Naive thymus-derived CD4-positive, alpha-beta T cell (primary cell): ENCODE data around the gene SEC31B. TPM values are rescaled to one million over a fixed set of nuclear protein-coding genes. Genes with fewer than 3 reads are reported as not detected.

Experiments used
- ATAC-seq: fragments of 150-1000 bp; cut with Tn5 transposase; 2 replicates; pipeline ENCODE4 v1.10.0; 2021; ENCODE audit warnings: mild to moderate bottlenecking, moderate library complexity
- CTCF ChIA-PET: fragments of 350-600 bp; sonication (Branson Sonifier 250); formaldehyde crosslinking; loops from one replicate; lab custom pipeline; 2021; ENCODE audit warnings: antibody characterized with exemption; lab: Charles Lee
- POLR2A ChIA-PET: fragments of 350-600 bp; sonication (Branson Sonifier 250); formaldehyde crosslinking; loops from one replicate; lab custom pipeline; 2021; ENCODE audit warnings: antibody characterized with exemption, inconsistent platforms; lab: Charles Lee
- DNase-seq, 9 donors: peaks; one replicate each; pipeline versions ENCODE4 v3.0.0 to v3.0.0-alpha.2; 2020 to 2022; ENCODE audit warnings: mixed read lengths in 1 of 9
- H3K27ac ChIP-seq: one replicate; pipeline ENCODE4 v1.7.0; 2013; ENCODE audit warnings: mild to moderate bottlenecking, low read depth, low read length, moderate library complexity
- H3K27me3 ChIP-seq, 2 donors: one replicate each; pipeline ENCODE4 v1.7.0; 2013; ENCODE audit warnings: low read length in 2 of 2, mild to moderate bottlenecking in 2 of 2, moderate library complexity in 2 of 2; ENCODE audit not compliant: control insufficient read depth in 2 of 2, insufficient read depth in 2 of 2
- H3K36me3 ChIP-seq, 3 experiments: 1 replicate in 2 of 3; 2 replicates in 1 of 3; pipeline ENCODE4 v1.7.0; 2013; ENCODE audit warnings: low read length in 3 of 3, mild to moderate bottlenecking in 3 of 3, moderate library complexity in 1 of 3; ENCODE audit not compliant: insufficient read depth in 3 of 3, control insufficient read depth in 2 of 3
- H3K4me1 ChIP-seq, 2 donors: one replicate each; pipeline ENCODE4 v1.7.0; 2013; ENCODE audit warnings: low read length in 2 of 2, mild to moderate bottlenecking in 2 of 2, moderate library complexity in 1 of 2; ENCODE audit not compliant: control insufficient read depth in 2 of 2, insufficient read depth in 2 of 2
- H3K4me3 ChIP-seq: 2 replicates; pipeline ENCODE4 v1.7.0; 2013; ENCODE audit warnings: mild to moderate bottlenecking, low read length
- H3K9me3 ChIP-seq, 3 experiments: 1 replicate in 2 of 3; 2 replicates in 1 of 3; pipeline ENCODE4 v1.7.0; 2013; ENCODE audit warnings: low read length in 3 of 3; ENCODE audit not compliant: control insufficient read depth in 2 of 3
- H3K27ac Mint-ChIP-seq, 9 donors: one replicate each; pipeline ENCODE4 v1.8.0; 2020 to 2022; ENCODE audit warnings: mixed read lengths in 9 of 9, mild to moderate bottlenecking in 8 of 9, moderate library complexity in 5 of 9, inconsistent platforms in 2 of 9
- H3K27me3 Mint-ChIP-seq, 5 donors: one replicate each; pipeline ENCODE4 v1.8.0; 2021 to 2022; ENCODE audit warnings: mixed read lengths in 5 of 5, mild to moderate bottlenecking in 1 of 5
- H3K36me3 Mint-ChIP-seq, 5 donors: one replicate each; pipeline ENCODE4 v1.8.0; 2020 to 2022; ENCODE audit warnings: mixed read lengths in 5 of 5, mild to moderate bottlenecking in 3 of 5, inconsistent platforms in 1 of 5
- H3K4me1 Mint-ChIP-seq, 7 donors: one replicate each; pipeline ENCODE4 v1.8.0; 2020 to 2022; ENCODE audit warnings: mixed read lengths in 7 of 7, mild to moderate bottlenecking in 3 of 7, inconsistent platforms in 1 of 7
- H3K4me3 Mint-ChIP-seq, 10 donors: one replicate each; pipeline ENCODE4 v1.8.0; 2020 to 2022; ENCODE audit warnings: mild to moderate bottlenecking in 10 of 10, mixed read lengths in 10 of 10, moderate library complexity in 6 of 10, inconsistent platforms in 2 of 10
- H3K9me3 Mint-ChIP-seq, 11 donors: one replicate each; pipeline ENCODE4 v1.8.0; 2020 to 2022; ENCODE audit warnings: mixed read lengths in 11 of 11, mild to moderate bottlenecking in 4 of 11, inconsistent platforms in 1 of 11, moderate library complexity in 1 of 11
- intact Hi-C, 2 donors: fragments of 100-400 bp; cut with micrococcal nuclease; formaldehyde crosslinking; loops; one replicate each; pipeline ENCODE4 v1.15.1; 2023
- polyA plus RNA-seq, 2 donors: library from polyadenylated mRNA; unstranded; fragments of 300-500 nt; fragmentation: Illumina TruSeq; gene quantifications; one replicate each; pipeline ENCODE4 v1.2.3, GENCODE V29; 2021
- total RNA-seq, 6 experiments: library from RNA in 5 of 6; stranded (reverse) in 5 of 6; gene quantifications; 1 replicate in 5 of 6; 2 replicates in 1 of 6; pipeline ENCODE4 v1.2.3 and lab custom pipeline; 2021 to 2026

Gene SEC31B
- total and polyA plus RNA-seq, 7 experiments from 2014 or later = 1.1 to 295 (median 63.1) TPM

DNA sequence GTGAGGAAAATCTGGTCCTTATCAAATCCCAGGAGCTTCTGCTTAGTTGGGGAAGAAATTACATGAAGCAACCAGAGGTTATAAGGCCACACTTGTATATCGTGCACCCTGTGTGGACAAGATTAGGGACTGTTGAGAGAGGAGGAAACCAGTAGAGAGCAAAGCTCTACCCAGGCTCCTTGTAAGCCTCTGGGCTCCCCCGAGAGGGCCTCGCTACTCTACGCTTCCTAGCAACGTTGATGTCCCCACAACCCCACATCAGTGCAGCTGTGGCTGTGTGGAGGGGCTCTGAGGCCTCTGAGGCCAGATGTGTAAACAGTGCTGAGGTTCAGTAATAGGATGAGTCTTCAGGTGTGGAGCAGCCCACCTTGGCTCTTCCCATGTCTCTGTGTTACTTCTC, 32.1 kb upstream of the SEC31B start:
- H3K4me1 Mint-ChIP-seq = peaks cover 0 to 12% (median 0%) of the 10 kb centered on the region in 7 donors
- no peak for DNase-seq

GRCh38 chr10:100551196-100551595, 31.5 kb upstream of the SEC31B start:
- DNase-seq (no peak), ATAC-seq (peak; percentile 45)
- Mint-ChIP-seq H3K36me3 (peaks cover 18 to 52% (median 31%) of the 10 kb centered on the region in 5 donors), H3K27me3 (no peaks in the 10 kb centered on the region), H3K27ac (peak overlapping the region in 1 of 9 donors; percentile 39), H3K4me3 (no peak overlapping the region), H3K4me1 (peaks cover 0 to 12% (median 0%) of the 10 kb centered on the region in 7 donors), H3K9me3 (no peaks in the 10 kb centered on the region)
- no peaks in the 10 kb centered on the region for H3K27me3 ChIP-seq
- peaks cover 0 to 61% (median 12%) of the 10 kb centered on the region in 3 experiments for H3K36me3 ChIP-seq
- H3K4me3 ChIP-seq = no peak overlapping the region
- CTCF ChIA-PET = interaction anchor here (1.2 kb wide), 1 partner anchor 14 kb away, joined by 3 read pairs; no protein-coding TSS in a partner anchor
- no peaks in the 10 kb centered on the region for H3K4me1 ChIP-seq
- intact Hi-C loops = no loop called here
- no peak overlapping the region for H3K27ac ChIP-seq
- POLR2A ChIA-PET = no interaction called here
- no peaks in the 10 kb centered on the region for H3K9me3 ChIP-seq

More for the DNA sequence above, 32.1 kb upstream of the SEC31B start:
- Mint-ChIP-seq H3K4me3 (no peak overlapping the region), H3K27ac (peak overlapping the region in 1 of 9 donors; percentile 49), H3K9me3 (no peaks in the 10 kb centered on the region), H3K27me3 (no peaks in the 10 kb centered on the region), H3K36me3 (peaks cover 16 to 48% (median 27%) of the 10 kb centered on the region in 5 donors)
- Histone ChIP-seq H3K36me3 (peaks cover 0 to 58% (median 12%) of the 10 kb centered on the region in 3 experiments), H3K4me1 (no peaks in the 10 kb centered on the region), H3K27me3 (no peaks in the 10 kb centered on the region), H3K27ac (no peak overlapping the region), H3K9me3 (no peaks in the 10 kb centered on the region), H3K4me3 (no peak overlapping the region)
- ChIA-PET POLR2A (no interaction called here), CTCF (interaction anchor here (1.2 to 1.3 kb wide), 2 partner anchors 10 to 15 kb away, joined by 3 read pairs; no protein-coding TSS in a partner anchor)
- no peak for ATAC-seq
- intact Hi-C loops = no loop called here

- ATAC-seq (no peak), DNase-seq (no peak)
- peaks cover 6 to 93% (median 32%) of the 10 kb centered on the region in 3 experiments for H3K36me3 ChIP-seq
- no peak overlapping the region for H3K27ac ChIP-seq
- ChIA-PET CTCF (interaction anchor here (1.3 kb wide), 1 partner anchor 16 kb away, joined by 3 read pairs; no protein-coding TSS in a partner anchor), POLR2A (interaction anchor here (0.6 to 0.7 kb wide), 2 partner anchors 9 to 20 kb away, joined by 3 to 4 read pairs; partner anchors contain the start of gene HIF1AN)
- Mint-ChIP-seq H3K9me3 (no peaks in the 10 kb centered on the region), H3K4me3 (no peak overlapping the region), H3K27ac (no peak overlapping the region), H3K4me1 (peaks cover 5 to 17% (median 10%) of the 10 kb centered on the region in 7 donors), H3K27me3 (no peaks in the 10 kb centered on the region), H3K36me3 (peaks cover 26 to 81% (median 32%) of the 10 kb centered on the region in 5 donors)
- no peak overlapping the region for H3K4me3 ChIP-seq
- no peaks in the 10 kb centered on the region for H3K27me3 ChIP-seq
- H3K9me3 ChIP-seq = no peaks in the 10 kb centered on the region
- H3K4me1 ChIP-seq = no peaks in the 10 kb centered on the region
- intact Hi-C loops = no loop called here
Observed at GRCh38 chr10:100544950-100545349, 25.3 kb upstream of the SEC31B start.

- Histone ChIP-seq H3K27ac (no peak overlapping the region), H3K4me1 (peaks cover 24 to 27% of the 10 kb centered on the region in 2 donors), H3K4me3 (no peak overlapping the region), H3K36me3 (peaks cover 6 to 34% (median 10%) of the 10 kb centered on the region in 3 experiments), H3K9me3 (no peaks in the 10 kb centered on the region), H3K27me3 (no peaks in the 10 kb centered on the region)
- ATAC-seq = no peak
- peaks cover 6 to 27% (median 11%) of the 10 kb centered on the region in 7 donors for H3K4me1 Mint-ChIP-seq
- intact Hi-C loops = loop anchor here (5.0 to 10.0 kb wide), 5 partner anchors 250 to 1050 kb away; partner anchors contain the start of genes BTRC (in 2 of the 2), BLOC1S2 (in 1 of the 2), COX15 (in 1 of the 2) and CUTC (in 1 of the 2)
- ChIA-PET POLR2A (no interaction called here), CTCF (interaction anchor here (2.0 kb wide), 1 partner anchor 10 kb away, joined by 4 read pairs; no protein-coding TSS in a partner anchor)
- no peak for DNase-seq
- peak overlapping the region in 5 of 10 donors; percentile 12 to 73 (median 56) for H3K4me3 Mint-ChIP-seq
- H3K27me3 Mint-ChIP-seq = no peaks in the 10 kb centered on the region
- peak overlapping the region in 4 of 9 donors; percentile 1 to 52 (median 22) for H3K27ac Mint-ChIP-seq
- peaks cover 5 to 27% (median 13%) of the 10 kb centered on the region in 5 donors for H3K36me3 Mint-ChIP-seq
- H3K9me3 Mint-ChIP-seq = no peaks in the 10 kb centered on the region
Observed at GRCh38 chr10:100537475-100537874, 17.8 kb upstream of the SEC31B start.

DNA sequence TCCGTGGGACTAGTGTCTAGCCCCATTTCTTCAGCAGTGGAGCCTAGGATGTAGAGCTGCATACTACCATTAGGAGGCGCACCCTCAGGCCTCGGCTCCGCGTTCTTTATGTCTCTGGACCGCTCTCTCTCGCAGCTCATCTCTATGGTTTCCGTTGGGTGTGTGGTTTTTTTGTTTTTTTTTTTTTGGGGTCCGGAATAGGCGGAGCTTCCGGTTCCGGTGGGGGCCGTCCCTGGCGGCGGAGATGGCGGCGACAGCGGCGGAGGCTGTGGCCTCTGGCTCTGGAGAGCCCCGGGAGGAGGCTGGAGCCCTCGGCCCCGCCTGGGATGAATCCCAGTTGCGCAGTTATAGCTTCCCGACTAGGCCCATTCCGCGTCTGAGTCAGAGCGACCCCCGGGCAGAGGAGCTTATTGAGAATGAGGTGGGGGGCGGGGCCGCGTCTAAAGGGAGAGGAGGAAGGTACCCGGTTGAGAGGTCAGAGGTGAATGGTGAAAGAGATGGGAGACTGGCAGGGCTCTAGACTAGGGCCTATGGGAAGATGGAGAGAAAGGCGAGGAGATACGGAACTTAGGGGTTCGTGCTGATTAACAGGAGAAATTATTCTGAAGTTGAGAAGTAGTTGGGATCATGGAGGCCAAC, 16.2 kb upstream of the SEC31B start, which contains the start of gene HIF1AN:
Gene HIF1AN (plus strand): TSS at position 229 of the 639 bp plus-strand sequence. CDS start 16 bp downstream, at position 245.
- peaks cover 0 to 29% (median 10%) of the 10 kb centered on the region in 7 donors for H3K4me1 Mint-ChIP-seq
- no peaks in the 10 kb centered on the region for H3K9me3 ChIP-seq
- H3K27me3 ChIP-seq = no peaks in the 10 kb centered on the region
- H3K36me3 ChIP-seq = peaks cover 5 to 23% (median 6%) of the 10 kb centered on the region in 3 experiments
- peak within 1 kb of the TSS; percentile 73 for H3K4me3 ChIP-seq
- no peaks in the 10 kb centered on the region for H3K27me3 Mint-ChIP-seq
- intact Hi-C loops = loop anchor here (1.0 to 10.0 kb wide), 14 partner anchors 25 to 1051 kb away; partner anchors contain the start of genes BTRC (in 2 of the 2), COX15 (in 2 of the 2), CUTC (in 2 of the 2) and SLF2 (in 2 of the 2)
- peaks cover 0 to 2% (median 0%) of the 10 kb centered on the region in 11 donors for H3K9me3 Mint-ChIP-seq
- peak within 1 kb of the TSS; percentile 85 for H3K27ac ChIP-seq
- ChIA-PET CTCF (interaction anchor here (0.5 to 1.3 kb wide), 5 partner anchors 24 to 606 kb away, joined by 3 to 5 read pairs (median 4); no protein-coding TSS in a partner anchor), POLR2A (interaction anchor here (0.6 to 2.0 kb wide), 9 partner anchors 9 to 1164 kb away, joined by 3 to 7 read pairs (median 3); partner anchors contain the start of gene SCD)
- peak; percentile 70 to 95 (median 91) for DNase-seq
- H3K4me3 Mint-ChIP-seq = peak within 1 kb of the TSS in 1 of 10 donors; percentile 9
- peaks cover 24 to 27% of the 10 kb centered on the region in 2 donors for H3K4me1 ChIP-seq
- H3K36me3 Mint-ChIP-seq = peaks cover 5 to 20% (median 12%) of the 10 kb centered on the region in 5 donors
- peak; percentile 100 for ATAC-seq
- H3K27ac Mint-ChIP-seq = peak within 1 kb of the TSS in 1 of 9 donors; percentile 57

DNA sequence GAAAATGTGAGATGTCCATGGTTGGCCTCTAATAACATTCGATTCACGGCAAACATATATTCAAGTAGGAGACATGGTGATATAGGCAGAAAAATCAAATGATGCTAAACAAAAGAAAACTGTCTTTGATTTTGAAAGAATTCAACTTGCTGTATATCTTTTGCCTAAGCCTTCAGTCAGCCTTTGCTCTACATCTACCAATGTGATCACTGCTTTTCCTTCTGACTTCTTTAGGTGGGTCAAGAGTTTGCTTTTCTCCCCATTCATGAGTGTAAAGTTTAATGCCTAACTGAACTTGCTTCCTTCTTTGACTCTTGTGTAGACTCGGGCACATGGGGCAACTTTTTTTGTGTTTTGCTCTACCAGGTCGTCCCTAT, 15.7 kb upstream of the SEC31B start:
- Histone ChIP-seq H3K4me3 (peak overlapping the region; percentile 39), H3K36me3 (peaks cover 2 to 18% (median 6%) of the 10 kb centered on the region in 3 experiments), H3K27ac (peak overlapping the region; percentile 85), H3K27me3 (no peaks in the 10 kb centered on the region), H3K4me1 (peaks cover 26 to 29% of the 10 kb centered on the region in 2 donors), H3K9me3 (no peaks in the 10 kb centered on the region)
- Mint-ChIP-seq H3K27me3 (no peaks in the 10 kb centered on the region), H3K9me3 (peaks cover 0 to 2% (median 0%) of the 10 kb centered on the region in 11 donors), H3K36me3 (peaks cover 1 to 17% (median 8%) of the 10 kb centered on the region in 5 donors), H3K4me3 (peak overlapping the region in 1 of 10 donors; percentile 9), H3K4me1 (peaks cover under 1 to 28% (median 10%) of the 10 kb centered on the region in 7 donors), H3K27ac (no peak overlapping the region)
- ChIA-PET POLR2A (interaction anchor here (0.6 to 2.0 kb wide), 8 partner anchors 9 to 188 kb away, joined by 3 to 7 read pairs (median 4); partner anchors contain the start of gene SCD), CTCF (interaction anchor here (0.5 to 1.3 kb wide), 4 partner anchors 24 to 607 kb away, joined by 3 to 5 read pairs (median 4); no protein-coding TSS in a partner anchor)
- intact Hi-C loops = loop anchor here (1.0 to 10.0 kb wide), 14 partner anchors 24 to 1052 kb away; partner anchors contain the start of genes BTRC (in 2 of the 2), COX15 (in 2 of the 2), CUTC (in 2 of the 2) and SLF2 (in 2 of the 2)
- DNase-seq (no peak), ATAC-seq (no peak)
